WTC11 (cell line): ENCODE data around the gene ST8SIA6. TPM values are rescaled to one million over a fixed set of nuclear protein-coding genes. Genes with fewer than 3 reads are reported as not detected.

Source experiments
- ATAC-seq: fragments of 200-7000 bp; cut with Tn5 transposase; 2 replicates; pipeline ENCODE4 v1.10.0; 2021; ENCODE audit warnings: mild to moderate bottlenecking, moderate library complexity
- CTCF ChIA-PET: fragments of 300-600 bp; sonication (Branson Sonifier 250); formaldehyde crosslinking; loops from one replicate; lab custom pipeline; 2021; ENCODE audit warnings: antibody characterized with exemption; lab: Charles Lee
- POLR2A ChIA-PET: fragments of 350-600 bp; sonication (Branson Sonifier 250); formaldehyde crosslinking; loops from one replicate; lab custom pipeline; 2021; ENCODE audit warnings: antibody characterized with exemption; lab: Charles Lee
- DNase-seq: peaks from one replicate; pipeline ENCODE4 v3.0.0; 2021; ENCODE audit warnings: low spot score
- H3K27ac Mint-ChIP-seq: 2 replicates; pipeline ENCODE4 v1.8.0; 2021; ENCODE audit warnings: mixed read lengths
- H3K27me3 Mint-ChIP-seq: 2 replicates; pipeline ENCODE4 v1.8.0; 2021; ENCODE audit warnings: low read depth, mild to moderate bottlenecking, moderate library complexity, mixed read lengths
- H3K36me3 Mint-ChIP-seq: 2 replicates; pipeline ENCODE4 v1.8.0; 2021; ENCODE audit warnings: mixed read lengths
- H3K4me1 Mint-ChIP-seq: 2 replicates; pipeline ENCODE4 v1.8.0; 2022; ENCODE audit warnings: mixed read lengths
- H3K4me3 Mint-ChIP-seq: 2 replicates; pipeline ENCODE4 v1.8.0; 2021; ENCODE audit warnings: mild to moderate bottlenecking, moderate library complexity, mixed read lengths
- H3K9me3 Mint-ChIP-seq: 2 replicates; pipeline ENCODE4 v1.8.0; 2021; ENCODE audit warnings: mixed read lengths
- AFF4 ChIP-seq: sonication (generic); formaldehyde crosslinking; IDR thresholded peaks from 2 replicates; pipeline ENCODE4 v1.8.1; 2023; ENCODE audit warnings: mild to moderate bottlenecking, missing genetic modification reagents, borderline replicate concordance
- ATF1 ChIP-seq: sonication (generic); formaldehyde crosslinking; IDR thresholded peaks from 2 replicates; pipeline ENCODE4 v1.8.1; 2023; ENCODE audit warnings: mild to moderate bottlenecking, moderate library complexity, missing genetic modification reagents
- CREB1 ChIP-seq: sonication (generic); formaldehyde crosslinking; IDR thresholded peaks from 2 replicates; pipeline ENCODE4 v1.8.0; 2023; ENCODE audit warnings: mild to moderate bottlenecking, missing genetic modification reagents
- E2F4 ChIP-seq: sonication (generic); formaldehyde crosslinking; IDR thresholded peaks from 2 replicates; pipeline ENCODE4 v1.8.1; 2022; ENCODE audit warnings: low read depth, mild to moderate bottlenecking, moderate library complexity, missing genetic modification reagents, borderline replicate concordance
- ELF4 ChIP-seq: sonication (generic); formaldehyde crosslinking; IDR thresholded peaks from 2 replicates; pipeline ENCODE4 v1.8.1; 2022; ENCODE audit warnings: low read depth, mild to moderate bottlenecking, moderate library complexity, missing genetic modification reagents
- ESRRA ChIP-seq: sonication (generic); formaldehyde crosslinking; IDR thresholded peaks from 2 replicates; pipeline ENCODE4 v1.8.1; 2022; ENCODE audit warnings: mild to moderate bottlenecking, missing genetic modification reagents, borderline replicate concordance
- ETV6 ChIP-seq: sonication (generic); formaldehyde crosslinking; IDR thresholded peaks from 2 replicates; pipeline ENCODE4 v1.8.1; 2022; ENCODE audit warnings: mild to moderate bottlenecking, missing genetic modification reagents
- FOXJ3 ChIP-seq: sonication (generic); formaldehyde crosslinking; IDR thresholded peaks from 2 replicates; pipeline ENCODE4 v1.9.0; 2021; ENCODE audit warnings: missing genetic modification reagents, mild to moderate bottlenecking, borderline replicate concordance
- FOXP1 ChIP-seq: sonication (generic); formaldehyde crosslinking; IDR thresholded peaks from 2 replicates; pipeline ENCODE4 v1.8.0; 2022; ENCODE audit warnings: missing genetic modification reagents, mild to moderate bottlenecking, moderate library complexity, borderline replicate concordance
- GRHL2 ChIP-seq: fragments of 250-450 bp; sonication (Bioruptor Pico); IDR thresholded peaks from 2 replicates; pipeline ENCODE4 v1.8.0; 2022; ENCODE audit warnings: mild to moderate bottlenecking, moderate library complexity; ENCODE audit not compliant: insufficient replicate concordance, severe bottlenecking
- HMGXB4 ChIP-seq: sonication (generic); formaldehyde crosslinking; IDR thresholded peaks from 2 replicates; pipeline ENCODE4 v1.8.1; 2023; ENCODE audit warnings: mild to moderate bottlenecking, moderate library complexity, missing genetic modification reagents
- IRF1 ChIP-seq: sonication (generic); formaldehyde crosslinking; IDR thresholded peaks from 2 replicates; pipeline ENCODE4 v1.8.0; 2023; ENCODE audit warnings: missing genetic modification reagents
- JAZF1 ChIP-seq: fragments of 250-450 bp; sonication (Bioruptor Pico); IDR thresholded peaks from 2 replicates; pipeline ENCODE4 v1.9.0; 2021; ENCODE audit warnings: moderate library complexity, mild to moderate bottlenecking, inconsistent platforms
- JUN ChIP-seq: sonication (generic); formaldehyde crosslinking; IDR thresholded peaks from 2 replicates; pipeline ENCODE4 v1.8.0; 2023; ENCODE audit warnings: mild to moderate bottlenecking, missing genetic modification reagents
- NR1H2 ChIP-seq: sonication (generic); formaldehyde crosslinking; IDR thresholded peaks from 2 replicates; pipeline ENCODE4 v1.9.0; 2021; ENCODE audit warnings: mild to moderate bottlenecking, moderate library complexity, missing genetic modification reagents
- NR2C2 ChIP-seq: sonication (generic); formaldehyde crosslinking; IDR thresholded peaks from 2 replicates; pipeline ENCODE4 v1.8.0; 2022; ENCODE audit warnings: mild to moderate bottlenecking, missing genetic modification reagents
- NR3C1 ChIP-seq: sonication (generic); formaldehyde crosslinking; conservative IDR thresholded peaks from 2 replicates; pipeline ENCODE4 v1.8.1; 2023; ENCODE audit warnings: low read depth, mild to moderate bottlenecking, missing genetic modification reagents
- TCF7 ChIP-seq: sonication (generic); formaldehyde crosslinking; IDR thresholded peaks from 2 replicates; pipeline ENCODE4 v1.8.0; 2022; ENCODE audit warnings: mild to moderate bottlenecking, low read depth, missing genetic modification reagents, moderate library complexity
- ZBTB43 ChIP-seq: sonication (generic); formaldehyde crosslinking; IDR thresholded peaks from 2 replicates; pipeline ENCODE4 v1.8.1; 2023; ENCODE audit warnings: mild to moderate bottlenecking, missing genetic modification reagents
- ZMAT4 ChIP-seq: fragments of 250-450 bp; sonication (Bioruptor Pico); IDR thresholded peaks from 2 replicates; pipeline ENCODE4 v1.9.0; 2021; ENCODE audit warnings: mild to moderate bottlenecking
- ZNF219 ChIP-seq: sonication (generic); formaldehyde crosslinking; IDR thresholded peaks from 2 replicates; pipeline ENCODE4 v1.8.0; 2023; ENCODE audit warnings: missing genetic modification reagents, mild to moderate bottlenecking, borderline replicate concordance
- ZNF263 ChIP-seq: sonication (generic); formaldehyde crosslinking; IDR thresholded peaks from 2 replicates; pipeline ENCODE4 v1.8.1; 2022; ENCODE audit warnings: low read depth, mild to moderate bottlenecking, moderate library complexity, missing genetic modification reagents
- ZNF416 ChIP-seq: fragments of 250-450 bp; sonication (Bioruptor Pico); IDR thresholded peaks from 2 replicates; pipeline ENCODE4 v1.9.0; 2021; ENCODE audit warnings: mild to moderate bottlenecking, inconsistent platforms
- ZNF423 ChIP-seq: fragments of 250-450 bp; sonication (Bioruptor Pico); IDR thresholded peaks from 2 replicates; pipeline ENCODE4 v2.1.2; 2022; ENCODE audit warnings: mild to moderate bottlenecking, moderate library complexity
- total RNA-seq: library from RNA; stranded (reverse); gene quantifications from 3 replicates; pipeline ENCODE4 v1.2.3, GENCODE V29; 2021
- TF ChIP-seq, protein P1 (sequence below): fragments of 250-450 bp; sonication (Bioruptor Pico); IDR thresholded peaks from 2 replicates; pipeline ENCODE4 v1.9.0; 2021; ENCODE audit warnings: mild to moderate bottlenecking

The ST8SIA6 gene
- total RNA-seq, 1 experiment from 2014 or later: 3.5 TPM

DNA sequence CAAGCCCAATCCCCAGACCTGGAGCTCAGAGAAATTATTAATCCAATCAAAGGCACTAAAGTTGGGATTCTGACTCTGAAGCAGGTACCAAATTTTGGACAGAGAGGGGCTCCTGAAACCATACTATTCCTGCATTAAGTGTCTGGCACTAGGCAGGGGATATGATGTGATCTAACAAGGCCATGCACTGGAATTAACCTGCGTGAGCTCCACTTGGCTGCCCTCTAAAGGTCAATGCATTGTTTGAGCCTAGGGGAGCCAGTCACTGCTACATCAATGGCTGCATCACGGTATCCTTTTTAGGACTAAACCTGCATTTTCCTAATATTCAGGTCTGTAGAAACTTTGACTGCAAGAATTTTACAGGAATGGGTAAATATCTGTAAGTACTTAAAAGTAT is 42.1 kb downstream of the ST8SIA6 start (continued):
- TF ChIP-seq AFF4 (no peak), NR2C2 (no peak), IRF1 (CRISPR knock-in tag) (no peak), ZNF263 (CRISPR knock-in tag) (no peak), ESRRA (CRISPR knock-in tag) (no peak), E2F4 (CRISPR knock-in tag) (no peak), ZNF416 (CRISPR knock-in tag) (no peak), FOXJ3 (CRISPR knock-in tag) (no peak), ATF1 (CRISPR knock-in tag) (no peak), JUN (no peak), ZNF219 (CRISPR knock-in tag) (no peak), FOXP1 (CRISPR knock-in tag) (no peak), TCF7 (CRISPR knock-in tag) (no peak), ELF4 (no peak)

DNA sequence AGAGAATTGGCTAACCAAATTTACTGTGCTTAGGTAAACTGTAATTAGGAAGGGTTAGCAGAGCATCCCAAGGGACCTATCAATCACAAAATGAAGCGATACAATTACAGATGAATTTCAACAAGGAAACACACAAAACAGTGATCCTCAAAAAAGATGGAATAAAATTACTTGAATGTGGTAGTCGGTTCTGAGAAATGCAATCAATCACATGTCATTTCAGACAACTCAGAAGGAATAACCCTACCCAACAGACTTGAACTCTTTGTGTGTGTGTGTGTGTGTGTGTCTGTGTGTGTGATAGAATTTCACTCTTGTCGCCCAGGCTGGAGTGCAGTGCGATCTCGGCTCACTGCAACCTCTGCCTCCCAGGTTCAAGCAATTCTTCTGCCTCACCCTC is 43.5 kb downstream of the ST8SIA6 start:
- DNase-seq: no peak
- H3K9me3 Mint-ChIP-seq: no peaks in the 10 kb centered on the region
- peaks cover 24% of the 10 kb centered on the region for H3K4me1 Mint-ChIP-seq
- no peak overlapping the region for H3K4me3 Mint-ChIP-seq
- CTCF ChIA-PET: no interaction called here
- no peak for ATAC-seq
- no peaks in the 10 kb centered on the region for H3K27me3 Mint-ChIP-seq
- H3K36me3 Mint-ChIP-seq: no peaks in the 10 kb centered on the region
- H3K27ac Mint-ChIP-seq: no peak overlapping the region
- POLR2A ChIA-PET: no interaction called here
- TF ChIP-seq, protein P1, sequence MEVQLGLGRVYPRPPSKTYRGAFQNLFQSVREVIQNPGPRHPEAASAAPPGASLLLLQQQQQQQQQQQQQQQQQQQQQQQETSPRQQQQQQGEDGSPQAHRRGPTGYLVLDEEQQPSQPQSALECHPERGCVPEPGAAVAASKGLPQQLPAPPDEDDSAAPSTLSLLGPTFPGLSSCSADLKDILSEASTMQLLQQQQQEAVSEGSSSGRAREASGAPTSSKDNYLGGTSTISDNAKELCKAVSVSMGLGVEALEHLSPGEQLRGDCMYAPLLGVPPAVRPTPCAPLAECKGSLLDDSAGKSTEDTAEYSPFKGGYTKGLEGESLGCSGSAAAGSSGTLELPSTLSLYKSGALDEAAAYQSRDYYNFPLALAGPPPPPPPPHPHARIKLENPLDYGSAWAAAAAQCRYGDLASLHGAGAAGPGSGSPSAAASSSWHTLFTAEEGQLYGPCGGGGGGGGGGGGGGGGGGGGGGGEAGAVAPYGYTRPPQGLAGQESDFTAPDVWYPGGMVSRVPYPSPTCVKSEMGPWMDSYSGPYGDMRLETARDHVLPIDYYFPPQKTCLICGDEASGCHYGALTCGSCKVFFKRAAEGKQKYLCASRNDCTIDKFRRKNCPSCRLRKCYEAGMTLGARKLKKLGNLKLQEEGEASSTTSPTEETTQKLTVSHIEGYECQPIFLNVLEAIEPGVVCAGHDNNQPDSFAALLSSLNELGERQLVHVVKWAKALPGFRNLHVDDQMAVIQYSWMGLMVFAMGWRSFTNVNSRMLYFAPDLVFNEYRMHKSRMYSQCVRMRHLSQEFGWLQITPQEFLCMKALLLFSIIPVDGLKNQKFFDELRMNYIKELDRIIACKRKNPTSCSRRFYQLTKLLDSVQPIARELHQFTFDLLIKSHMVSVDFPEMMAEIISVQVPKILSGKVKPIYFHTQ (CRISPR knock-in tag): no peak
- no peak for TF ChIP-seq ZNF423 (CRISPR knock-in tag)
- TF ChIP-seq CREB1: no peak
- TF ChIP-seq JUN: no peak
- TF ChIP-seq ETV6 (CRISPR knock-in tag): no peak
- TF ChIP-seq NR3C1 (CRISPR knock-in tag): no peak
- TF ChIP-seq ZMAT4 (CRISPR knock-in tag): no peak
- TF ChIP-seq FOXP1 (CRISPR knock-in tag): no peak
- TF ChIP-seq NR1H2 (CRISPR knock-in tag): no peak
- TF ChIP-seq JAZF1 (CRISPR knock-in tag): no peak
- no peak for TF ChIP-seq HMGXB4 (CRISPR knock-in tag)
- TF ChIP-seq GRHL2 (CRISPR knock-in tag): no peak
- no peak for TF ChIP-seq ZBTB43 (CRISPR knock-in tag)
